H1 (cell line): Measurements from ENCODE around the gene PEX3.

Experiments used
- ATF3 ChIP-seq: IDR thresholded peaks from 2 replicates; pipeline ENCODE4 v1.6.1; 2011; ENCODE audit warnings: low read depth, mild to moderate bottlenecking, low read length; ENCODE audit not compliant: insufficient read depth
- CEBPB ChIP-seq: IDR thresholded peaks from 2 replicates; pipeline ENCODE4 v1.6.1; 2012; ENCODE audit warnings: low read depth, low read length
- CREB1 ChIP-seq: IDR thresholded peaks from 2 replicates; pipeline ENCODE4 v1.6.1; 2012; ENCODE audit warnings: inconsistent platforms
- CTCF ChIP-seq, 3 experiments: IDR thresholded peaks; 1 replicate in 2 of 3; 2 replicates in 1 of 3; pipeline versions ENCODE4 v1.5.1 to v1.6.1; 2011; ENCODE audit warnings: low read length in 3 of 3, mild to moderate bottlenecking in 3 of 3, inconsistent platforms in 2 of 3, low read depth in 1 of 3, moderate library complexity in 1 of 3; ENCODE audit not compliant: insufficient read depth in 1 of 3; ENCODE audit errors: control extremely low read depth in 1 of 3
- EZH2 ChIP-seq: fragments of 200-600 bp; sonication (generic); IDR thresholded peaks from 2 replicates; pipeline ENCODE4 v1.7.1; 2012; ENCODE audit warnings: low read depth, mild to moderate bottlenecking, moderate library complexity, low read length, inconsistent platforms; ENCODE audit not compliant: severe bottlenecking
- GABPA ChIP-seq: IDR thresholded peaks from 2 replicates; pipeline ENCODE4 v1.6.1; 2011; ENCODE audit warnings: mild to moderate bottlenecking, low read length, moderate library complexity, borderline replicate concordance; ENCODE audit not compliant: insufficient read depth
- SP1 ChIP-seq: IDR thresholded peaks from 2 replicates; pipeline ENCODE4 v1.6.1; 2011; ENCODE audit warnings: low read depth, low read length
- TAF1 ChIP-seq: IDR thresholded peaks from 2 replicates; pipeline ENCODE4 v1.6.1; 2011; ENCODE audit warnings: mild to moderate bottlenecking, low read depth, low read length

GRCh38 chr6:143443096-143443495 is 7.5 kb upstream of the PEX3 start:
- TF ChIP-seq CTCF (IDR thresholded peaks at IDR 0.05; ENCODE audit: control extremely low read depth in 1 of 3, insufficient read depth in 1 of 3, low read depth in 1 of 3, low read length in 3 of 3) (no peak), TAF1 (no peak), CEBPB (no peak), CREB1 (no peak), SP1 (no peak), EZH2 (no peak), ATF3 (no peak), GABPA (no peak)
